Fibroblast of villous mesenchyme (primary cell): ENCODE data around the gene RMI2. TPM values are rescaled to one million over a fixed set of nuclear protein-coding genes. Genes with fewer than 3 reads are reported as not detected.

Experiments
- DNase-seq: peaks from one replicate; pipeline ENCODE4 v3.0.0-alpha.2; 2010; ENCODE audit warnings: low read depth
- H3K4me3 ChIP-seq: 2 replicates; pipeline ENCODE4 v1.5.1; 2011; ENCODE audit warnings: low read depth, mild to moderate bottlenecking, low read length
- total RNA-seq: library from RNA; depleted of rRNA; stranded (reverse); fragments of >200 nt; gene quantifications from 2 replicates; pipeline ENCODE4 v1.2.3, GENCODE V29; 2012
- TF ChIP-seq, protein P1 (sequence below): IDR thresholded peaks from 2 replicates; pipeline ENCODE4 v1.5.1; 2012; ENCODE audit warnings: low read depth, mild to moderate bottlenecking, low read length; ENCODE audit not compliant: insufficient read depth

RMI2 gene
- total RNA-seq, 1 donor, result 5.6 TPM

DNA sequence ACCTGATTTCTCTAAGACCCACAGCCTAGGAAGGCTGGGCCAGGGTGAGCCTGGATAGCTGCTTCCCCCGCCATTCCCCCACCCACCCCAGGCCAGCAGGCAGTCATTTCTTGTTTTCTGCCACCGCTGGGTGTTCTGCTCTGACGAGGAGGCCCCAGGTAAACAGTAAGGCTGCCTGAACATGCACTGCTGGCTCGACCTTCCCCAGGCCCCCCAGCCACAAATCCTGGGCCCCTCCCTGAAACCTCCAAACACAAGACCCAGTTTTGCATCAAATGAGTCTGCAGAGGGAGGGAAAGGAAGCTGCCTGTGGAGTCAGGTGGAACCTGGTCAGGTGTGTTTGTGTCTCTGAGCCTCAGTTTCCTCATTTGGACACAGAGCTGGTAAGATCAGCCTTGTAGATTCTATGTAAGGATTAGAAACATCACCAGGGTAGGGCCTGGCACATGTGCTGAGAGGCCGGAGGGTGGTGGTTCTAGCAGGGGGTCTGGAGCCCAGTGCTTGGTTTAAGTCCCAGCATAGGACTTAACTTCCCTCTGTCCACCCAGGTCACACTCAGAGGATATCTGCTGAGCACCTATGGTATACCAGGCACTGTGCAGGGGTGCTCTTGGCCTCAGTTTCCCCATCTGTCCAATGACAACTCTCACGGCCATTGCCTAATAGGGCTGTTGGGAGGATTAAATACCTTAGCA, 45.2 kb upstream of the RMI2 start:
- no peak for DNase-seq
- TF ChIP-seq, protein P1, sequence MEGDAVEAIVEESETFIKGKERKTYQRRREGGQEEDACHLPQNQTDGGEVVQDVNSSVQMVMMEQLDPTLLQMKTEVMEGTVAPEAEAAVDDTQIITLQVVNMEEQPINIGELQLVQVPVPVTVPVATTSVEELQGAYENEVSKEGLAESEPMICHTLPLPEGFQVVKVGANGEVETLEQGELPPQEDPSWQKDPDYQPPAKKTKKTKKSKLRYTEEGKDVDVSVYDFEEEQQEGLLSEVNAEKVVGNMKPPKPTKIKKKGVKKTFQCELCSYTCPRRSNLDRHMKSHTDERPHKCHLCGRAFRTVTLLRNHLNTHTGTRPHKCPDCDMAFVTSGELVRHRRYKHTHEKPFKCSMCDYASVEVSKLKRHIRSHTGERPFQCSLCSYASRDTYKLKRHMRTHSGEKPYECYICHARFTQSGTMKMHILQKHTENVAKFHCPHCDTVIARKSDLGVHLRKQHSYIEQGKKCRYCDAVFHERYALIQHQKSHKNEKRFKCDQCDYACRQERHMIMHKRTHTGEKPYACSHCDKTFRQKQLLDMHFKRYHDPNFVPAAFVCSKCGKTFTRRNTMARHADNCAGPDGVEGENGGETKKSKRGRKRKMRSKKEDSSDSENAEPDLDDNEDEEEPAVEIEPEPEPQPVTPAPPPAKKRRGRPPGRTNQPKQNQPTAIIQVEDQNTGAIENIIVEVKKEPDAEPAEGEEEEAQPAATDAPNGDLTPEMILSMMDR, result no peak
- no peak overlapping the region for H3K4me3 ChIP-seq

DNA sequence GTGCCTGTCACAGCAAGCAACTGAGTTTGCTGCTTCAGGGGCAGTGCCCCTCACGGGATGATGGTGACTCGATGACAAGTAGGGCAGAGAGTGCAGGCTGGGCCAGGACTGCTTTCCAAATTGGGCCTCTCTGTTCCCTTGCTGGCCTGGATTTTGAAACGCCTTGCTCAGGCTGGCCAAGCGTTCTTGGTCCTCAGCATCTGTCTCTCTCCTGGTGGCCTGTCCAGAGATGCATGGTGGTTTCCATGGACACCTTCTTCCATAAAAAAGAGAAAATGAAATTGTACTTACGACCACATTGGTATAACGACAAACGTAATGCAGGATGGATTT, 44.7 kb upstream of the RMI2 start:
- DNase-seq, result no peak
- TF ChIP-seq, protein P1, result no peak
- no peak overlapping the region for H3K4me3 ChIP-seq

DNA sequence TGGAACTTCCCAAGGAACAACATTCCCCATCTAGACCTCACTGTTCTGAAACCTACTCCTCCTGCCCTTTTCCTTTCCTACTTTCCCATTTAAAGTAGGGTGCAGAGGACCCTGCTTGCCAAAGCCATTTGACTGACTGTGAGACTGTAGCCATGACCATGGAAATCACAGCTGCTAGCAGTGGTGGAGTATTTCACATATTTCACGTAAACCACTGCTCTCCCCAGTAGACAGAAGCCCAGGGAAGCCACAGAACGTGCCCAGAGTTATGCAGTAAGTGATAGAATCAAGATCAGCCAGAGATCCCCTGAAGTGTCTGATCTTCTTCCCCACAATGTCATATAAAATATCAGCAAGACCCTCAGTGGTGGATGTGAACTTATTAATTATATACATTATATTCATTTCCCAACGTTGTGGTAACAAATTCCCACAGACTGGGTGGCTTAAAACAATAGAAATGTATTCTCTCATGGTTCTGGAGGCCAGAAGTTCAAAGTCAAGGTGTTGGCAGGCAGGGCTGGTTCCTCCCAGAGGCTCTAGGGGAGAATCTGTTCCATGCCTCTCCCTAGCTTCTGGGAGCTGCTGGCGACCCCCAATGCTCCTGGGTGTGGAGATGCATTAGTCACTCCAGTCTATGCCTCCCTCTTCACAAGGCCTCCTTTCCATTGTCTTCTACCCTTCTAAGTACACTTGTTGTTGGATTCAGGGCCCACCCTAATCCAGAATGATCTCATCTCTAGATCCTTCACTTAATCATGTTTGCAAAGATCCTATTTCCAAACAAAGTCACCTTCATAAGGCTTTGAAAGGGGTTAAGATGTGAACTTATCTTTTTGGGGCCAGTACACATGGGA, 43.4 kb upstream of the RMI2 start:
- TF ChIP-seq, protein P1, result no peak
- no peak for DNase-seq
- H3K4me3 ChIP-seq, result no peak overlapping the region

DNA sequence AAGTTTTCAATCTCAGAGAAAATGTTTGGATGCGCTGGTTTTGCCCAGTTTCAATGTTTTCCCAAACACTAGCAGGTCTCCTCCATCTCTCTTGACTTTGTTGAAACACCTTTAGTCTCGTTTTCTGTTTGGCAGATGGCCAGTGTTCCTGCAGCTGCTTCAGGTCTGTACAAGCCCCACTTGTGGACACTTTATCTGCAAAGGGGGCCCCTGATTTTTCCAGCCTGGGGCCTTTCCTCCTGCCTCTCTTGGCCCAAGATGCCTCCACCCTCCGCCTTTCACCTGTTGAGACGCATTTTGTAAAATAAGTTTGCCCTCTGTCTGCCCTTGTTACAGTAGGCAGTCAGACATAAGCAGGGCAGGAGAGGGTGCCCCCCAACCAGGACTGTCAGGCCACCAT, 42.3 kb upstream of the RMI2 start:
- TF ChIP-seq, protein P1, result no peak
- no peak for DNase-seq

DNA sequence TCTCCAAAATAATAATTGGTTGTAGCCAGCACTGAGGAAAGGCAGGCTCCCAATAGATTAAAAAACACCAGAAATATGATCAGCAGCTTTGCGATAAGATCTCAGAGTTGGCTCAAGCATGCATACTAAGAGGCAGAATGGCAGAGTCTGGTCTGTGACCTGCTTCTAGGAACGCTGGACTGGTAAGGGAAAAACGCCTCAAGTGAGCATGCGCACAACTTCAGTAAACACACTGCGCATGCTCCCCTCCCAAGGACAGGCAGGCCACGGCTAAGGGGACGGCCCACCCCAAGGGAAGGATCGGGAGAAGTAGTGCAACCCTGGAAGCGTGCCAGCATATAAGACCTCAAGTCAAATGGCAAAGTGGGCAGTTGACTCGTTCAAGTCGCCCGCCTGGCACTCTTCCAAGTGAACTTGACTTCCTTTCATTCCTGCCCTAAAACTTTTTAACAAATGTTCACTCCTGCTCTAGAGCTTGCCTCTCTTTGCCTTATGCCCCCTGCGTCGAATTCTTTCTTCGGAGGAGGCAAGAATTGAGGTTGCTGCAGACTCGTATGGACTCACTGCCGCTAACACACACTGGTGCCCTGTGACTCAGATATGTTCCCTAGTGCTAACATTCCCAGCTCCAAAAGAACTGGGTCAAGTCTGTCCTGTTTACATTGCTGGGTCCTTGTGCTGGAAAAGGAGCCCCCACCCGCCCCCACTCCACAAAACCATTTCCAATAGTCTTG, 41.7 kb upstream of the RMI2 start:
- TF ChIP-seq, protein P1, result no peak
- DNase-seq, result peak; percentile 54
- H3K4me3 ChIP-seq, result no peak overlapping the region

More for the DNA sequence above, 42.3 kb upstream of the RMI2 start:
- H3K4me3 ChIP-seq, result no peak overlapping the region

DNA sequence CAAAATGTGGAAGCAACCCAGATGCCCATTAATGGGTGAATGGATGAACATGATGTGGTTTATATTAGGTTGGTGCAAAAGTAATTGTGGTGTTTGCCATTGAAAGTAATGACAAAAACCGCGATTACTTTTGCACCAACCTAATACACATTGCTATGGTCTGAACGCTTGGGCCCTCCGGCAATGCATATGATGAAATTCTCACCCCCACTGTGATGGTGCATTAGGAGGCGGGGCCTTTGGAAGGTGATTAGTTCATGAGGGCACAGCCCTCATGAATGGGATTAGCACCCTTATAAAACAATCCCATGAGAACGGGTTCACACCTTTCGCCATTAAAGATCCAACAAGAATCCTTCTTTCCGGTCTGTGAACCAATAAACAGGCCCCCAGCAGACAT, 38.9 kb upstream of the RMI2 start:
- no peak overlapping the region for H3K4me3 ChIP-seq
- no peak for DNase-seq
- TF ChIP-seq, protein P1, result no peak
